ENCODE data around the gene VPS9D1. TPM values are rescaled to one million over a fixed set of nuclear protein-coding genes. Genes with fewer than 3 reads are reported as not detected.
A peak's percentile ranks its signal among the peaks of the same experiment; 100 is the strongest.

The VPS9D1 gene
- total and polyA plus RNA-seq, 2 experiments from 2014 or later, result 2.1 to 2.2 TPM

DNA sequence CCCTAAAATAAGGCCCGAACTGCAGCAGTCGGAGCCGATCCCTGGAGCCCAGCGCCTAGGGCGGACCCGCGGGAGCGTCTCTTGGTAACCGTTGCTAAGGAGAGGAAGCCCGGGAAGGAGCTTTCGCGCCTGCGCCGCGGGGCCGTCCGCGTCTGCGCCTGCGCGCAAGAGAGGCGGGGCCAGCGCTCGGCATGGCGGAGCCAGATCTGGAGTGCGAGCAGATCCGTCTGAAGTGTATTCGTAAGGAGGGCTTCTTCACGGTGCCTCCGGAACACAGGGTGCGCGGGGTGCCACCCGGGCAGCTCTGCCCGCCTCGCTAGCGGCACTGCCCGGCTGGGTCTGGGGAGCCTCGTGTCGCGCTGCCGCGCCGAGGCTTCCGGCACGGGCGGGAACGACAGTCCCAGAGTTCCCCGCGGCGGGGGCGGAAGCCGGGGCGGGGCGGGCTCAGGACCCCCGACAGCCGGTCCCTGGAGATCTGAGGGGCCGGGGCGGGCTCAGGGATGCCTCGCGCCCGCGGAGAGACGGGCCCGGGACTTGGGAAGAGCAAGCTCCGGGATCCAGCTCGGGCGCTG, 34.1 kb downstream of the VPS9D1 start, which contains the start of gene CDK10:
Gene CDK10 (plus strand): TSS at position 170 of the 572 bp plus-strand sequence. CDS start 22 bp downstream, at position 192.
- peak within 1 kb of the TSS; percentile 92 for H3K4me2 ChIP-seq
- H4K20me1 ChIP-seq (replicated peaks; ENCODE audit: insufficient read depth), result peaks cover 4% of the 10 kb centered on the region; the same call in 1 of the 2 replicates
- H3F3A ChIP-seq (replicated peaks; ENCODE audit: low read depth), result 0 out of 2 replicates have a peak, but pooled peaks cover 6% of the 10 kb centered on the region
- H3K9me3 Mint-ChIP-seq, result peaks cover 47% of the 10 kb centered on the region
- no peaks in the 10 kb centered on the region for H3K36me3 ChIP-seq (ENCODE audit: insufficient read depth)
- peak within 1 kb of the TSS; percentile 87 for H3K27ac Mint-ChIP-seq
- DNase-seq (ENCODE audit: low spot score) (peak; percentile 96), ATAC-seq (peak; percentile 92)
- 0 out of 2 replicates have a peak, but pooled peaks cover 4% of the 10 kb centered on the region for H3K9me2 ChIP-seq (ENCODE audit: insufficient read depth)
- peak within 1 kb of the TSS; percentile 90 for H3K27ac ChIP-seq (ENCODE audit: low read depth)
- peak within 1 kb of the TSS; percentile 89 for H3K4me3 Mint-ChIP-seq
- 0 out of 2 replicates have a peak, but pooled peaks cover 8% of the 10 kb centered on the region for H3K4me1 ChIP-seq (ENCODE audit: insufficient read depth)
- H3K27me3 Mint-ChIP-seq (ENCODE audit: insufficient read depth, low read depth, poor library complexity), result peaks cover 20% of the 10 kb centered on the region
- TF ChIP-seq ZNF114 (CRISPR knock-in tag; IDR thresholded peaks at IDR 0.05), result no peak
- TF ChIP-seq, protein P1, sequence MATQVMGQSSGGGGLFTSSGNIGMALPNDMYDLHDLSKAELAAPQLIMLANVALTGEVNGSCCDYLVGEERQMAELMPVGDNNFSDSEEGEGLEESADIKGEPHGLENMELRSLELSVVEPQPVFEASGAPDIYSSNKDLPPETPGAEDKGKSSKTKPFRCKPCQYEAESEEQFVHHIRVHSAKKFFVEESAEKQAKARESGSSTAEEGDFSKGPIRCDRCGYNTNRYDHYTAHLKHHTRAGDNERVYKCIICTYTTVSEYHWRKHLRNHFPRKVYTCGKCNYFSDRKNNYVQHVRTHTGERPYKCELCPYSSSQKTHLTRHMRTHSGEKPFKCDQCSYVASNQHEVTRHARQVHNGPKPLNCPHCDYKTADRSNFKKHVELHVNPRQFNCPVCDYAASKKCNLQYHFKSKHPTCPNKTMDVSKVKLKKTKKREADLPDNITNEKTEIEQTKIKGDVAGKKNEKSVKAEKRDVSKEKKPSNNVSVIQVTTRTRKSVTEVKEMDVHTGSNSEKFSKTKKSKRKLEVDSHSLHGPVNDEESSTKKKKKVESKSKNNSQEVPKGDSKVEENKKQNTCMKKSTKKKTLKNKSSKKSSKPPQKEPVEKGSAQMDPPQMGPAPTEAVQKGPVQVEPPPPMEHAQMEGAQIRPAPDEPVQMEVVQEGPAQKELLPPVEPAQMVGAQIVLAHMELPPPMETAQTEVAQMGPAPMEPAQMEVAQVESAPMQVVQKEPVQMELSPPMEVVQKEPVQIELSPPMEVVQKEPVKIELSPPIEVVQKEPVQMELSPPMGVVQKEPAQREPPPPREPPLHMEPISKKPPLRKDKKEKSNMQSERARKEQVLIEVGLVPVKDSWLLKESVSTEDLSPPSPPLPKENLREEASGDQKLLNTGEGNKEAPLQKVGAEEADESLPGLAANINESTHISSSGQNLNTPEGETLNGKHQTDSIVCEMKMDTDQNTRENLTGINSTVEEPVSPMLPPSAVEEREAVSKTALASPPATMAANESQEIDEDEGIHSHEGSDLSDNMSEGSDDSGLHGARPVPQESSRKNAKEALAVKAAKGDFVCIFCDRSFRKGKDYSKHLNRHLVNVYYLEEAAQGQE (IDR thresholded peaks at IDR 0.05; ENCODE audit: unreplicated experiment), result peak; percentile 12
- TF ChIP-seq ETS1 (IDR thresholded peaks at IDR 0.05), result peak; percentile 43; the same call in 1 of the 2 replicates
- peak; percentile 85 for TF ChIP-seq POLR2AphosphoS5 (IDR thresholded peaks at IDR 0.05; ENCODE audit: low read depth)
- H3K79me2 ChIP-seq (replicated peaks; ENCODE audit: insufficient read depth), result peaks cover 12% of the 10 kb centered on the region
- H3K27me3 ChIP-seq (ENCODE audit: insufficient read depth), result no peaks in the 10 kb centered on the region
- peak within 1 kb of the TSS; percentile 96 for H3K4me3 ChIP-seq
- peaks cover 7% of the 10 kb centered on the region; the same call in 2 of the 3 replicates for H3K4me1 Mint-ChIP-seq
- peak within 1 kb of the TSS; percentile 96 for H2AFZ ChIP-seq
- peaks cover 71% of the 10 kb centered on the region for H3K36me3 Mint-ChIP-seq (ENCODE audit: low read depth)

GRCh38 chr16:89685916-89686315, 34.8 kb downstream of the VPS9D1 start:
- Mint-ChIP-seq H3K27ac (no peak overlapping the region), H3K27me3 (ENCODE audit: insufficient read depth, low read depth, poor library complexity) (peaks cover 20% of the 10 kb centered on the region), H3K4me3 (0 out of 3 replicates have a peak overlapping the region, but pooled peaks have one; percentile 24), H3K36me3 (ENCODE audit: low read depth) (peaks cover 73% of the 10 kb centered on the region), H3K9me3 (peaks cover 53% of the 10 kb centered on the region), H3K4me1 (peaks cover 7% of the 10 kb centered on the region; the same call in 2 of the 3 replicates)
- Histone ChIP-seq H3K9me2 (ENCODE audit: insufficient read depth) (0 out of 2 replicates have a peak, but pooled peaks cover 4% of the 10 kb centered on the region), H3K4me1 (ENCODE audit: insufficient read depth) (0 out of 2 replicates have a peak, but pooled peaks cover 8% of the 10 kb centered on the region), H3K27me3 (ENCODE audit: insufficient read depth) (no peaks in the 10 kb centered on the region), H3K4me3 (no peak overlapping the region), H2AFZ (no peak overlapping the region), H3K4me2 (no peak overlapping the region), H4K20me1 (replicated peaks; ENCODE audit: insufficient read depth) (peaks cover 4% of the 10 kb centered on the region; the same call in 1 of the 2 replicates), H3K36me3 (ENCODE audit: insufficient read depth) (no peaks in the 10 kb centered on the region), H3K79me2 (replicated peaks; ENCODE audit: insufficient read depth) (peaks cover 12% of the 10 kb centered on the region), H3K27ac (ENCODE audit: low read depth) (no peak overlapping the region), H3F3A (replicated peaks; ENCODE audit: low read depth) (0 out of 2 replicates have a peak, but pooled peaks cover 6% of the 10 kb centered on the region)
- ATAC-seq (no peak), DNase-seq (ENCODE audit: low spot score) (no peak)
- TF ChIP-seq EZH2phosphoT487 (IDR thresholded peaks at IDR 0.05; ENCODE audit: unreplicated experiment) (no peak), JUNB (IDR thresholded peaks at IDR 0.05; ENCODE audit: unreplicated experiment) (no peak), NANOG (IDR thresholded peaks at IDR 0.05; ENCODE audit: borderline replicate concordance) (no peak), POLR2AphosphoS5 (IDR thresholded peaks at IDR 0.05; ENCODE audit: low read depth) (no peak), ZNF331 (CRISPR knock-in tag; IDR thresholded peaks at IDR 0.05; ENCODE audit: low read depth) (no peak), ZNF462 (CRISPR knock-in tag; IDR thresholded peaks at IDR 0.05) (no peak)

Data from GM23338 (cell line).